PC-3 (cell line): ENCODE results near the gene FGFRL1. TPM values are rescaled to one million over a fixed set of nuclear protein-coding genes. Genes with fewer than 3 reads are reported as not detected.

ENCODE experiments used
- ATAC-seq: fragments of 200-7000 bp; cut with Tn5 transposase; 2 replicates; pipeline ENCODE4 v1.9.1; 2020; ENCODE audit warnings: mild to moderate bottlenecking, moderate library complexity
- BruUV-seq: library from RNA; stranded (reverse); fragments of 400-500 nt; replicated peaks from 2 replicates; lab custom pipeline; 2021; lab: Mats Ljungman, UMichigan
- CTCF ChIA-PET: fragments of 300-600 bp; sonication (Branson Sonifier 250); formaldehyde crosslinking; loops from one replicate; lab custom pipeline; 2022; ENCODE audit warnings: antibody characterized with exemption; lab: Charles Lee
- POLR2A ChIA-PET: fragments of 300-600 bp; sonication (Branson Sonifier 250); formaldehyde crosslinking; loops from one replicate; lab custom pipeline; 2022; ENCODE audit warnings: antibody characterized with exemption; ENCODE audit not compliant: unreplicated experiment; lab: Charles Lee
- DNase-seq: peaks from one replicate; pipeline ENCODE4 v3.0.0-alpha.2; 2015
- H2AFZ ChIP-seq: fragments of 300-600 bp; sonication (generic); 2 replicates; pipeline ENCODE4 v1.6.0; 2016; ENCODE audit warnings: antibody characterized with exemption, low read length
- H3F3A ChIP-seq: fragments of 300-600 bp; sonication (generic); one replicate; pipeline ENCODE4 v1.6.0; 2017; ENCODE audit warnings: antibody characterized with exemption, low read length, control low read depth, mild to moderate bottlenecking; ENCODE audit not compliant: unreplicated experiment
- H3K27ac ChIP-seq: fragments of 300-600 bp; sonication (generic); 2 replicates; pipeline ENCODE4 v1.5.1; 2016; ENCODE audit warnings: mild to moderate bottlenecking, low read length
- H3K27me3 ChIP-seq: fragments of 300-600 bp; sonication (generic); 2 replicates; pipeline ENCODE4 v1.6.1; 2016; ENCODE audit warnings: low read length, mixed read lengths
- H3K36me3 ChIP-seq: fragments of 300-600 bp; sonication (generic); 2 replicates; pipeline ENCODE4 v1.6.1; 2016; ENCODE audit warnings: low read depth, mixed run types, low read length, mixed read lengths
- H3K4me1 ChIP-seq: fragments of 300-600 bp; sonication (generic); 2 replicates; pipeline ENCODE4 v1.5.1; 2016; ENCODE audit warnings: low read length; ENCODE audit not compliant: insufficient read depth
- H3K4me2 ChIP-seq: fragments of 300-600 bp; sonication (generic); 2 replicates; pipeline ENCODE4 v1.6.0; 2016; ENCODE audit warnings: low read length
- H3K4me3 ChIP-seq: fragments of 300-600 bp; sonication (generic); 2 replicates; pipeline ENCODE4 v1.5.1; 2016; ENCODE audit warnings: mild to moderate bottlenecking, low read length, mixed read lengths
- H3K79me2 ChIP-seq: fragments of 300-600 bp; sonication (generic); 2 replicates; pipeline ENCODE4 v1.6.1; 2017; ENCODE audit warnings: low read length, mixed read lengths
- H3K9ac ChIP-seq: fragments of 300-600 bp; sonication (generic); 2 replicates; pipeline ENCODE4 v1.6.0; 2016; ENCODE audit warnings: mild to moderate bottlenecking, low read length
- H3K9me2 ChIP-seq: fragments of 300-600 bp; sonication (generic); replicated peaks from 2 replicates; pipeline ENCODE4 v1.6.1; 2016; ENCODE audit warnings: mixed run types, low read length, mixed read lengths
- H3K9me3 ChIP-seq: fragments of 300-600 bp; sonication (generic); 2 replicates; pipeline ENCODE4 v1.6.1; 2016; ENCODE audit warnings: low read length, mixed read lengths
- H4K20me1 ChIP-seq: fragments of 300-600 bp; sonication (generic); 2 replicates; pipeline ENCODE4 v1.6.1; 2016; ENCODE audit warnings: low read length, mixed read lengths
- EZH2 ChIP-seq: fragments of 300-600 bp; sonication (generic); IDR thresholded peaks from one replicate; pipeline ENCODE4 v1.6.1; 2017; ENCODE audit warnings: antibody characterized with exemption, mild to moderate bottlenecking, low read length; ENCODE audit not compliant: unreplicated experiment
- EZH2phosphoT487 ChIP-seq: fragments of 300-600 bp; sonication (generic); IDR thresholded peaks from 2 replicates; pipeline ENCODE4 v1.6.1; 2018; ENCODE audit warnings: mild to moderate bottlenecking, antibody characterized with exemption, low read length, borderline replicate concordance
- intact Hi-C: fragments of 100-400 bp; cut with micrococcal nuclease; formaldehyde crosslinking; loops from 2 replicates; pipeline ENCODE4 v1.9.0; 2023
- total RNA-seq: library from RNA; depleted of rRNA; stranded (reverse); fragments of >200 nt; gene quantifications from 2 replicates; pipeline ENCODE4 v1.2.3, GENCODE V29; 2014
- TF ChIP-seq, protein P1 (sequence below): fragments of 300-600 bp; sonication (generic); conservative IDR thresholded peaks from 2 replicates; pipeline ENCODE4 v1.5.1; 2017; ENCODE audit warnings: antibody characterized with exemption, low read depth, mild to moderate bottlenecking, low read length

The FGFRL1 gene
- total RNA-seq, 1 experiment from 2014 or later = 31.2 TPM

DNA sequence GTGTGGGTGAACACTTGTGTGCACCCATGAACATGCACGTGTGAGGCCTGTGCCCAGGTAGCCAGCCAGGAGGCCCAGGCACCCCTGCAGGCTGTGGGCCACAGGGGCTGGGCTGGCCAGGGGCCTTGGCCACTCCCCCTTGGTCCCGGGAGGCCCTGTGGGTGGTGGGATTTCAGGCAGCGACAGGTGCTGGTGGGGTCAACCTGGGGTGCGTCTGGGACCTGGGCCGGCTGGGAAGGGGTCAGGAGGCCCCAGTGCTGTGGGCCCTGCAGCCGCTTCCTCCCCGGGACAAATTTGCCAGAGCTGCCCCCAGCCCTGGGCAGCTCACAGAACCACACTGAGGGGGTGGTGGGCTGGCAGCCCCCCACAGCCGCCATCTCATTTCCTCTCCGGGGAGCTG lies 7.9 kb downstream of the FGFRL1 start:
- H3K36me3 ChIP-seq = no peaks in the 10 kb centered on the region
- no peak overlapping the region for H3K9ac ChIP-seq
- no peaks in the 10 kb centered on the region for H3F3A ChIP-seq
- no peak overlapping the region for H3K4me3 ChIP-seq
- no peaks in the 10 kb centered on the region for H3K27me3 ChIP-seq
- no peaks in the 10 kb centered on the region for H3K9me2 ChIP-seq
- H2AFZ ChIP-seq = no peak overlapping the region
- no peak for TF ChIP-seq EZH2phosphoT487
- TF ChIP-seq, protein P1, sequence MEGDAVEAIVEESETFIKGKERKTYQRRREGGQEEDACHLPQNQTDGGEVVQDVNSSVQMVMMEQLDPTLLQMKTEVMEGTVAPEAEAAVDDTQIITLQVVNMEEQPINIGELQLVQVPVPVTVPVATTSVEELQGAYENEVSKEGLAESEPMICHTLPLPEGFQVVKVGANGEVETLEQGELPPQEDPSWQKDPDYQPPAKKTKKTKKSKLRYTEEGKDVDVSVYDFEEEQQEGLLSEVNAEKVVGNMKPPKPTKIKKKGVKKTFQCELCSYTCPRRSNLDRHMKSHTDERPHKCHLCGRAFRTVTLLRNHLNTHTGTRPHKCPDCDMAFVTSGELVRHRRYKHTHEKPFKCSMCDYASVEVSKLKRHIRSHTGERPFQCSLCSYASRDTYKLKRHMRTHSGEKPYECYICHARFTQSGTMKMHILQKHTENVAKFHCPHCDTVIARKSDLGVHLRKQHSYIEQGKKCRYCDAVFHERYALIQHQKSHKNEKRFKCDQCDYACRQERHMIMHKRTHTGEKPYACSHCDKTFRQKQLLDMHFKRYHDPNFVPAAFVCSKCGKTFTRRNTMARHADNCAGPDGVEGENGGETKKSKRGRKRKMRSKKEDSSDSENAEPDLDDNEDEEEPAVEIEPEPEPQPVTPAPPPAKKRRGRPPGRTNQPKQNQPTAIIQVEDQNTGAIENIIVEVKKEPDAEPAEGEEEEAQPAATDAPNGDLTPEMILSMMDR = no peak
- no peak for TF ChIP-seq EZH2
- DNase-seq = no peak
- no peak overlapping the region for H3K27ac ChIP-seq
- intact Hi-C loops = no loop called here
- no peak for ATAC-seq
- no TSS peak for BruUV-seq
- H3K9me3 ChIP-seq = no peaks in the 10 kb centered on the region
- CTCF ChIA-PET = no interaction called here
- H3K4me2 ChIP-seq = no peak overlapping the region
- POLR2A ChIA-PET = no interaction called here
- no peaks in the 10 kb centered on the region for H4K20me1 ChIP-seq
- H3K79me2 ChIP-seq = no peaks in the 10 kb centered on the region
- H3K4me1 ChIP-seq = no peaks in the 10 kb centered on the region

DNA sequence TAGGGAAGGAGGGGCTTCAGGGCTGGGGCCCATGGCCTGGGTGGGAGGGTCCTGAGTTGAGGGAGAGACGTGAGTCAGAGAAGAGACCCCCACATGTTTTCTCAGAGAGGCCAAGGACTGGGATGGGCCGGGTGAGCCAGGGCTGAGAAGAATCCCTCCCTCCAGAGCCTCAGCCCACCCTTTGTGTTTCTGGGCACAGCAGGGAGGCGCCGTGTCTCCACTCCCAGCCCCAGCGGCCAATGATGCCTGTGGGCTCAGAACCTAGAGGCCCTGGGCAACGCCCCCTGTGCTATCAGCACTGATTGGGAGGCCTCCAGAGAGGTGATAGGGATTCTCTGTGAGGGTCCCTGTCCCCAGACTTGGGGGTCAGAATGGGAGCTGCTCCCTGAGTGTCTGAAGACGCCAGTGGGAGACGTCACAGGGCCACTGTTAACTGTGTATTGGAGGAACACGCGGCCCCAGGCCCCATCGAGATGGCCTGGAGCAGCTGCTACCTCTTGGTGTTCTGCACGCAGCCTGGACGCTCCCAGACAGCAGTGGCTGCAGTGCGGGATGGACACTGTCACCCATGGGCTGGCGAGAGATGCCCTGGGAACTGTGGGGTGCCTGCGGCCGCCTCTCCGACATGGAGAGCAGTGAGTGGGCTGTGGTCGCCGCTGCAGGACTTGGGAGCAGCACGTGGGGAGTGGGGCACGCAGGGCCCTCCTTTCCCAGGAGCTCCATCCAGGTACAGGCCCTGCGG lies 8.5 kb downstream of the FGFRL1 start:
- ATAC-seq (no peak), DNase-seq (no peak)
- Histone ChIP-seq H3F3A (no peaks in the 10 kb centered on the region), H3K9me2 (no peaks in the 10 kb centered on the region), H3K9ac (no peak overlapping the region), H3K27me3 (no peaks in the 10 kb centered on the region), H4K20me1 (no peaks in the 10 kb centered on the region), H3K4me1 (no peaks in the 10 kb centered on the region), H3K4me3 (no peak overlapping the region), H3K79me2 (no peaks in the 10 kb centered on the region), H3K36me3 (no peaks in the 10 kb centered on the region), H3K9me3 (no peaks in the 10 kb centered on the region), H3K4me2 (no peak overlapping the region), H2AFZ (no peak overlapping the region), H3K27ac (no peak overlapping the region)
- ChIA-PET POLR2A (no interaction called here), CTCF (no interaction called here)
- TF ChIP-seq, protein P1 = no peak
- TF ChIP-seq EZH2 (no peak), EZH2phosphoT487 (no peak)
- intact Hi-C loops = no loop called here
- no TSS peak for BruUV-seq

DNA sequence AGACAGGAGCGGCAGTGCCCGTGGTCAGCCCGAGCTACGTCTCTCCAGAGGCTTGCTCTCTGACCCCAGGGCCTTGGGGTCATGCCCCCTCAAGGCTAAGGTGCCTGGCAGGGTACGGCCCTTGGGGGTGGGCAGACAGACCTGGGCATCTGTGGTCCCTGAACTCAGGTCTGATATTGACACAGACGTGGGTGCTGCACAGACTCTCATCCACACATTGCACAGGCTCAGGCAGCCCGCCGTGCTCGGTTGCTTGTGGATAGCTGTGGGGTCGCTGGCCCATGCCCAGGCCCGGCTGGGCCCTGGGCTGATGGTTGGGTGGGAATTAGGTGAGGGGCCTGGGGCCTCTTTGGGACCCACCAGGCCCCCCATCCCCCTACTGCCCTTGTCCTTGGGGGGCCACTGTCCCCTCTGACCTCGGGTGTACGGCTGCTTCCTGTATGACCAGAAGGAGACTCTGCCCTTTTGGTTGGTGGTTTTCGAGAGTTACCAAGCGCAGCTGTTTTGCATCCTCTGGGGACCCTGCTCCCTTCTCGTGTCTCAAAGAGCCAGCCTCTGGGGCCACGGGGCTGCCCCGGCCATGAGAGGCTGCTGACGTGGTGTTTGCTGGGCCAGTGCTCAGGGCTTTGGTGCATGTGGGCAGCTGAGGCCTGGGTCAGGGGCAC lies 10.1 kb downstream of the FGFRL1 start:
- Histone ChIP-seq H3K27me3 (no peaks in the 10 kb centered on the region), H3K4me2 (no peak overlapping the region), H2AFZ (no peak overlapping the region), H3F3A (no peaks in the 10 kb centered on the region), H3K79me2 (no peaks in the 10 kb centered on the region), H4K20me1 (no peaks in the 10 kb centered on the region), H3K9me3 (no peaks in the 10 kb centered on the region), H3K4me3 (no peak overlapping the region), H3K9me2 (no peaks in the 10 kb centered on the region), H3K27ac (no peak overlapping the region), H3K4me1 (no peaks in the 10 kb centered on the region), H3K9ac (no peak overlapping the region), H3K36me3 (no peaks in the 10 kb centered on the region)
- no peak for ATAC-seq
- POLR2A ChIA-PET = no interaction called here
- CTCF ChIA-PET = no interaction called here
- TF ChIP-seq, protein P1 = no peak
- TF ChIP-seq EZH2phosphoT487 = no peak
- TF ChIP-seq EZH2 = no peak
- intact Hi-C loops = no loop called here
- DNase-seq = no peak
- no TSS peak for BruUV-seq
